ENCODE measurements around the gene RORB.

RORB gene

GRCh38 chr9:74496819-74497747, at the start of gene RORB:
Gene RORB (plus strand): TSS chr9:74497335. CDS start chr9:74497977, 642 bp downstream.
- peak; percentile 1 for DNase-seq

GRCh38 chr9:74447451-74448193, 49.5 kb upstream of the RORB start:
- no peak for DNase-seq

- DNase-seq: no peak
Observed at GRCh38 chr9:74449060-74449459, 48.1 kb upstream of the RORB start.

GRCh38 chr9:74458832-74459231, 38.3 kb upstream of the RORB start:
- DNase-seq: no peak

GRCh38 chr9:74463825-74464224, 33.3 kb upstream of the RORB start:
- no peak for DNase-seq

- no peak for DNase-seq
Observed at GRCh38 chr9:74478606-74479005, 18.5 kb upstream of the RORB start.

DNA sequence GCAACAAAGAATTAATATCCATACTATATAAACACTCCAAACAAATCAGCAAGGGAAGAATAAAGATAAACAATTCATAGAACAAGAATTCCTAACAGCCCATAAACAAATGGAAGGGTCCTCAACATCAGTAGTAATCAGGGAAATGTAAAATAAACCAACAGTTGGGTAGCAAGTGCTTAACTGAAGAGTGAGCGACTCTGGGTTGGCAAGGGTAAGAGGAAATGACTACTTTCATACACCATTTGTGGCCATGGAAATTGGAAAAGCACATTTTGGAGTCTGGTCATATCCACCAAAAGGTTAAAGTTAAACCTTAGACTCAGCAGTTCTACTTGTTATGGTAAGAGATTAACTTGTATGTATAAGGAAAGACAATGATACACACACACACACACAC, 17.4 kb upstream of the RORB start:
- no peak for DNase-seq

DNA sequence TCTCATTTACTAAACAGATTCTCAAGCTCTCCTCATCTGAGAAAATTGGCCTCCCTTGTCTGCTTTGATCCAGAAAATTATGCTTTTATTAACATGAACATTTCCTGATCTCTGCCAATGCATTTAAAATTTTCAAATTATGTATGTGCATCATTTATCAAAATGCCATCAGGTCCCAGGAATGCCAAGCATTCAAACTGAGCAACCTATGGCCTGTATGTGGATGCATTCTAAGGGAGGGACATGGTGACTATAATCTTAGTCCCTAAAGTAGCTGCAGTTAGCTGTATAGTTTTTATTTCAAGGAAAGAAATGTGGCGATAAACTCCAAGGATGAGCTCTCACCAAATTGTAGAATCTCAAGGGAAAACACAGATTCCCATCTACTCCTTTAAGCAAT, 9.7 kb upstream of the RORB start:
- DNase-seq: no peak

GRCh38 chr9:74493512-74493911, 3.6 kb upstream of the RORB start:
- no peak for DNase-seq

- no peak for DNase-seq
Observed at GRCh38 chr9:74494490-74494889, 2.6 kb upstream of the RORB start.

- no peak for DNase-seq
Observed at GRCh38 chr9:74496406-74496805, 729 bp upstream of the RORB start.

DNA sequence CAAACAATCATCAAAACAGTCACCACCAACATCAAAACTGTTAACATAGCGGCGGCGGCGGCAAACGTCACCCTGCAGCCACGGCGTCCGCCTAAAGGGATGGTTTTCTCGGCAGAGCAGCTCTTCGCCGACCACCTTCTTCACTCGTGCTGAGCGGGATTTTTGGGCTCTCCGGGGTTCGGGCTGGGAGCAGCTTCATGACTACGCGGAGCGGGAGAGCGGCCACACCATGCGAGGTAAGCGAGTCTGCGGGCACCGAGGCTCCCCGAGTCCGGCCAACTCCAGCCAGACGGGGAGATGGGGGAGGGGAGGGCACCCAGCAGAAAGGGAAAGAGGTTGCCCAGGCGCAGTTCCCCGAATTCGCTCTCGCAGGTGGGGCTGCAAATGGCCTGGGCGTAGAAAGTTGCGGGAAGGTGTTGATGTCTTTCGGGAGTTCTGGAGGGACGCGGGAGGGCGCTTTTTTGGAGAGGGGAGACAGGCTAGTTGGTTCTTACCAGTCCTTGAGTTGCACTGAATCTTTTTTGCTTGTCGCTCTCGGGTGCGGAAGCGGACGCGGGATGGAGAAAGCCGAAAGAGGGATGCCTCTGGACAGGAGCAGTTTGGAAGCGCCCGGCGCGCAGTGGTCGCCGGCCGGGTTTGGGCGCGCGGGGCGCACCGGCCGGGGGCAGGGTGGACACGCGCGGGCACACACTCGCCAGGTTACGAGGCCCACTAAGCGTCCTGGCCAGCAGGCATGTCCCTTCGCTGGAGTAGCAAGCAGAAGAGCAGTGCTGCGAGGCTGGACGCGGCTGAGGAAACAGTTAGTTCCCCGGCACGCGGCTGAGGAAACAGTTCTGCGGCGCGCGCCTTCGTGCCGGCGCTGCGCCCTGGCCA, 849 bp downstream of the RORB start:
- DNase-seq: no peak

- DNase-seq: no peak
Observed at GRCh38 chr9:74498621-74499095, 1.5 kb downstream of the RORB start.

- DNase-seq: no peak
Observed at GRCh38 chr9:74499111-74499601, 2.0 kb downstream of the RORB start.

DNA sequence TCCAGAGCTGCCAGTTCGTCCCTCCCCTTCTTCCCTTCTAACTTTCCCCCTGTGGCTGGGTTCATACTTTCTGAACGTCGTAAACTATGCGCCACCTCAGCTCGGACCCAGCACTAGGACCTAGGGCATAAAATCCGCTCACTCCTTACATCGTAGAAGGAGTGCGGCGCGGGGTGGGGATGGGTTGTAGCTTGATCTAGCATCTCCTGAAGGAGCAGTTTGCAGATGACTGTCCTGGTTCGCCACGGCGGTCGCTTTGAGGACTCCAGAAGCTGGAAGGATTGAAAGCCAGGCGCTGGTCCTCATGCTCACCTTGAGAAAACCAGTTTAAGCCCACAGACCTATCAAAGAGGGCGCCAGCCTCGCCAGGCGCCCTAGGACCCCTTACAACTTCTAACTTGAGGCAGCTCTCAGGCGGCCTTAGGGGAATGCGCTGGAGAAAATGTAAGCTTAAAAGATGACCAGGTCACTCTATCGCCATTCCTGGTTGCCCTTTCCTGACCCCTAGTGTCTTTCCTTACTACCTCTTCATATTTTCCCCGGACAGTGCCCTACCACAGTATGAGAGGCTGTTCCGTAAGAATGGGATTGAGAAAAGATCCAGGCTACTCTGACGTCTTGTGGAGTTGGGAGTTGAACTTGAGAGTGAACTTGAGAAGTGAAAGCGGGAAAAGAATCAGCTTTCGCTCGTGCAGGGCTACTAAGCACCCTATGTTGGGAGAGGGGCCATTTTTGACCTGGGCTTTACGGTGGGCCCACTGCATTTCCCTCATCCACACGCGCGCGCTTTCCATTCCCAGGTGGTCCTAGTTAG, 2.8 kb downstream of the RORB start:
- DNase-seq: no peak

DNA sequence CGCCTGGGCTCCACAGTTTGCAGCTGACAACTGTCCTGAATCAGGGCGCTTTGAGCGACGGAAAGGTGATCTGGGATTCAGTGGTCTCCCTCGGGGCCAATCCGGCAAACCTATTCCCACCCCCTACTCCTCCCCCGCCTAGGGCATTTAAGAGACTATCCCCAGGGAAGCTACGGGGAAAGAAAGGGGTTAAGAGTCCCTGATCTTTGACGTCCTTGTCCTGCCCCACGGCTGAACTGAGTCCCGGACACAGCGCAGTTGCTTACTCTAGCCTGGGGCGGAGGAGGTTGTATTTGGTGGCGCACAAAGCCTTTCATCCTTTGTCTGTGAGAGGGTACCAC, 3.4 kb downstream of the RORB start:
- DNase-seq: no peak

GRCh38 chr9:74501570-74501969, 4.4 kb downstream of the RORB start:
- DNase-seq: no peak

- DNase-seq: no peak
Observed at GRCh38 chr9:74503219-74503618, 6.1 kb downstream of the RORB start.

- DNase-seq: no peak
Observed at GRCh38 chr9:74503666-74504065, 6.5 kb downstream of the RORB start.

DNA sequence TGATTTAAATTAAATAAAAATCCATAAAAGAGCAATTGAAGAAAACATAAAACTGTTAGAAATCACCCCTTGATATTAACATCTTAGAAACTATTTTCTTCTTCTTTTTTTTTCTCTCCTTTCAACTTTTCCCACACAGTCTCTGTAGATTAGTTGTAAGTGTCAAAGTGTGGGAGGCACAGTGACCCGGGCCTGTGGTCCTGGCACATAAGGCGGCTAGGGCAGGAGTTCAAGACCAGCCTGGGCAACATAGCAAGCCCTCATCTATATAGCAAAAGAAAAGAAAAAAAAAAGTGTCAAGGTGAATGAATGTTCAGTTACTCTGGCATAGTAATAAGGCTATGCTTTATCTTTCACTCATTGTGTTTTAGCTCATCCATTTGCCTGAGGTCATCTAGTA, 14.2 kb downstream of the RORB start:
- DNase-seq: no peak

- no peak for DNase-seq
Observed at GRCh38 chr9:74512416-74512815, 15.3 kb downstream of the RORB start.

DNA sequence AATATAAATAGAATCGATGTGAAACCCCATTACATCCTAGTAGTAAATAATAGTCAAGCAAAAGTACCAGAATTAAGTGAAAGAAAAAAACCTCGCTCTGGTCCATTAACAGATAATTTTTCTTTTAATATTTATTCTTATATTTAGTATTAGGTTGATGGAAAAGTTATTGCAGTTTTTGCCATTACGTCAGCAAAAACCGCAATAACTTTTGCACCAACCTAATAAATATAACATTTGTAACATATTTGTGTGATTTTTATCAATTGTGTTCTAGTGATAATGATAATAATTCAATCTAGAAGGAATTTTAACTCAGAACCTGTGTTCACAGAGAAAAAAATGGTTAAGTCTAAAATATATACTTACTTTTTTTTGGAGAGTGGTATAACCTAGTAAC, 16.1 kb downstream of the RORB start:
- DNase-seq: no peak
